Measurements from ENCODE around the gene NPTX2.

Gene NPTX2

DNA sequence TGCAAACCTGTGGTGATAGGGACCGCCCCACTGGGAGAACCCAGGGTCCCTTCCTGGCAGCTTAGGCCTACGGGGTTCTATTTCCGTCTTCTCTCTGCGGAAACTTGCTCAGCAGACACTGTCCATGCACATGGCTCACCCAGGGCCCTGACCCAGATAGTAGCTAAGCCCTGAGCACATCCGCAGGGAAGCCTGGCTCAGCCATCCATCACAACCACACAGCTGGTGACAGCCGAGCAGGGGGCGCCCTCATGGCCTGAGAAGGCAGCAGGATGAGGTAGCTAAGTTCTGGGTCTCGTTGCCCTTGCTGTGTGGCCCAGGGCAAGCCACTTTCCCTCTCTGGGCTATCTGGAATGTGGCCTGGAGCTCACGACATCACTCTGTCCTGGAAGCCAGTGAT is 23.3 kb downstream of the NPTX2 start:
- H3K27me3 ChIP-seq (ENCODE audit: insufficient read depth, low read length): no peaks in the 10 kb centered on the region
- no peak overlapping the region for H3K14ac ChIP-seq (ENCODE audit: low read length)
- no peak overlapping the region for H4K12ac ChIP-seq (ENCODE audit: low read depth, low read length)
- H2AK5ac ChIP-seq (ENCODE audit: low read length): no peak overlapping the region
- no peak overlapping the region for H3K18ac ChIP-seq (ENCODE audit: low read length)
- H3K27ac ChIP-seq (ENCODE audit: low read depth, low read length): no peak overlapping the region
- no peak overlapping the region for H3K4me3 ChIP-seq (ENCODE audit: low read depth, low read length)
- H2BK5ac ChIP-seq (ENCODE audit: low read depth, low read length, poor library complexity): no peak overlapping the region
- no peaks in the 10 kb centered on the region for H3K4me1 ChIP-seq (ENCODE audit: control insufficient read depth in 1 of 2, insufficient read depth in 2 of 2, low read length in 2 of 2)
- no peak overlapping the region for H3K9ac ChIP-seq (ENCODE audit: low read length)
- H2BK12ac ChIP-seq (ENCODE audit: low read length): no peak overlapping the region
- no CpG with 5 or more reads among the region's 9 CpGs for WGBS (ENCODE audit: extremely low coverage, insufficient coverage, insufficient read length)
- no peak overlapping the region for H4K91ac ChIP-seq (ENCODE audit: low read depth, low read length)
- no peak overlapping the region for H3K4me2 ChIP-seq (ENCODE audit: low read length)
- H3K4ac ChIP-seq (ENCODE audit: low read depth, low read length): no peak overlapping the region
- no peak overlapping the region for H3K23ac ChIP-seq (ENCODE audit: low read length)
- no peaks in the 10 kb centered on the region for H3K79me2 ChIP-seq (ENCODE audit: control insufficient read depth, insufficient read depth, low read length, poor library complexity)
- H3K9me3 ChIP-seq (ENCODE audit: insufficient read depth, low read depth, low read length): peaks cover 7% of the 10 kb centered on the region
- no peak overlapping the region for H4K8ac ChIP-seq (ENCODE audit: low read depth, low read length)
- no peaks in the 10 kb centered on the region for H3K36me3 ChIP-seq (ENCODE audit: control insufficient read depth in 1 of 2, insufficient read depth in 2 of 2, low read length in 2 of 2)
- no peak overlapping the region for H2BK120ac ChIP-seq (ENCODE audit: insufficient read depth, low read length, poor library complexity)
- no peaks in the 10 kb centered on the region for H3K79me1 ChIP-seq (ENCODE audit: low read length)
- H2AFZ ChIP-seq (ENCODE audit: insufficient read depth, low read length, poor library complexity): no peak overlapping the region
- no peak for DNase-seq

GRCh38 chr7:98641646-98642500 is 24.8 kb downstream of the NPTX2 start:
- no CpG with 5 or more reads among the region's 15 CpGs for WGBS (ENCODE audit: extremely low coverage, insufficient coverage, insufficient read length)
- no peak for DNase-seq
- Histone ChIP-seq H3K27me3 (ENCODE audit: insufficient read depth, low read length) (no peaks in the 10 kb centered on the region), H2BK5ac (ENCODE audit: low read depth, low read length, poor library complexity) (no peak overlapping the region), H4K8ac (ENCODE audit: low read depth, low read length) (no peak overlapping the region), H4K12ac (ENCODE audit: low read depth, low read length) (no peak overlapping the region), H2AK5ac (ENCODE audit: low read length) (no peak overlapping the region), H4K91ac (ENCODE audit: low read depth, low read length) (no peak overlapping the region), H3K14ac (ENCODE audit: low read length) (no peak overlapping the region), H3K79me2 (ENCODE audit: control insufficient read depth, insufficient read depth, low read length, poor library complexity) (no peaks in the 10 kb centered on the region), H3K9me3 (ENCODE audit: insufficient read depth, low read depth, low read length) (peaks cover 7% of the 10 kb centered on the region), H2AFZ (ENCODE audit: insufficient read depth, low read length, poor library complexity) (no peak overlapping the region), H3K4me2 (ENCODE audit: low read length) (no peak overlapping the region), H3K27ac (ENCODE audit: low read depth, low read length) (no peak overlapping the region), H3K4ac (ENCODE audit: low read depth, low read length) (no peak overlapping the region), H3K79me1 (ENCODE audit: low read length) (no peaks in the 10 kb centered on the region), H3K4me1 (ENCODE audit: control insufficient read depth in 1 of 2, insufficient read depth in 2 of 2, low read length in 2 of 2) (no peaks in the 10 kb centered on the region), H3K23ac (ENCODE audit: low read length) (no peak overlapping the region), H3K18ac (ENCODE audit: low read length) (no peak overlapping the region), H3K4me3 (ENCODE audit: low read depth, low read length) (no peak overlapping the region), H3K36me3 (ENCODE audit: control insufficient read depth in 1 of 2, insufficient read depth in 2 of 2, low read length in 2 of 2) (no peaks in the 10 kb centered on the region), H3K9ac (ENCODE audit: low read length) (no peak overlapping the region), H2BK12ac (ENCODE audit: low read length) (no peak overlapping the region), H2BK120ac (ENCODE audit: insufficient read depth, low read length, poor library complexity) (no peak overlapping the region)

DNA sequence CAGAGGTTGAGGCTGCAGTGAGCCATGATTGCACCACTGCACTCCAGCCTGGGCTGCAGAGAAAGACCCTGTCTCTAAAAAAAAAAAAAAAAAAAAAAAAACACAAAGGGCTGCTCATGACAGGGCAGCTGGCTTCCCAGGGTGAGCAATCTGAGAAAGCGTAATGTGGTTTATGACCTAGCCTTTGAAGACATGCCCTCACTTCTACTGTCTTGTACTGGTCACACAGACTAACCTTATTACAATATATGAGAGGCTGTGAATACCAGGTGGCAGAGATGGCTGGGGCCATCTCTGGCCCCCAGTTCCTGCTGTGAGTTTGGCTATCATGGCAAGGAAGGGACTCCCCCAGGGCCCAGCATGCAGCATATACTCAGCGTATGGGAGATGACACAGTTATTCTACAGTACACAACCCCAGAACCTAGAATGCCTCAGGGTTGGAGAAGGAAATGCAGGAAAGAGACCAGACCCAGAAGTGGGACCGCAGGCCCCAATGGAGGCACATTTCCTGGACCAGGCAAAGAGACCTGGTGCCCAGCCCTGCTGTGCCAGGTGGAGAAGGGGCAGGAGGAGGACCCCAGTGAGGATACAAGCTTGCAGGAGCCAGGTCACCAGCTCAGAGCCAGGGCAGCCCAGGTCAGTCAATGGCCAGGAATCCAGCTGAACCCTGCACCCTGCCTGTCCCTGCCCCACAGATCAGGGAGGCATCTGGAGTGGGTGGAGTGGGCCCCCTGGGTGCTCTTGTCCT is 26.3 kb downstream of the NPTX2 start:
- Histone ChIP-seq H3K4ac (ENCODE audit: low read depth, low read length) (no peak overlapping the region), H3K18ac (ENCODE audit: low read length) (no peak overlapping the region), H4K8ac (ENCODE audit: low read depth, low read length) (no peak overlapping the region), H2BK120ac (ENCODE audit: insufficient read depth, low read length, poor library complexity) (no peak overlapping the region), H4K12ac (ENCODE audit: low read depth, low read length) (no peak overlapping the region), H2AFZ (ENCODE audit: insufficient read depth, low read length, poor library complexity) (no peak overlapping the region), H2BK5ac (ENCODE audit: low read depth, low read length, poor library complexity) (no peak overlapping the region), H3K14ac (ENCODE audit: low read length) (no peak overlapping the region), H3K79me1 (ENCODE audit: low read length) (no peaks in the 10 kb centered on the region), H3K27me3 (ENCODE audit: insufficient read depth, low read length) (no peaks in the 10 kb centered on the region), H3K27ac (ENCODE audit: low read depth, low read length) (no peak overlapping the region), H2BK12ac (ENCODE audit: low read length) (no peak overlapping the region), H3K79me2 (ENCODE audit: control insufficient read depth, insufficient read depth, low read length, poor library complexity) (no peaks in the 10 kb centered on the region), H2AK5ac (ENCODE audit: low read length) (no peak overlapping the region), H3K4me2 (ENCODE audit: low read length) (no peak overlapping the region), H3K9ac (ENCODE audit: low read length) (no peak overlapping the region), H3K23ac (ENCODE audit: low read length) (no peak overlapping the region), H3K4me1 (ENCODE audit: control insufficient read depth in 1 of 2, insufficient read depth in 2 of 2, low read length in 2 of 2) (no peaks in the 10 kb centered on the region), H3K4me3 (ENCODE audit: low read depth, low read length) (no peak overlapping the region), H3K36me3 (ENCODE audit: control insufficient read depth in 1 of 2, insufficient read depth in 2 of 2, low read length in 2 of 2) (no peaks in the 10 kb centered on the region), H4K91ac (ENCODE audit: low read depth, low read length) (no peak overlapping the region), H3K9me3 (ENCODE audit: insufficient read depth, low read depth, low read length) (peaks cover 7% of the 10 kb centered on the region)
- no CpG with 5 or more reads among the region's 3 CpGs for WGBS (ENCODE audit: extremely low coverage, insufficient coverage, insufficient read length)
- no peak for DNase-seq

DNA sequence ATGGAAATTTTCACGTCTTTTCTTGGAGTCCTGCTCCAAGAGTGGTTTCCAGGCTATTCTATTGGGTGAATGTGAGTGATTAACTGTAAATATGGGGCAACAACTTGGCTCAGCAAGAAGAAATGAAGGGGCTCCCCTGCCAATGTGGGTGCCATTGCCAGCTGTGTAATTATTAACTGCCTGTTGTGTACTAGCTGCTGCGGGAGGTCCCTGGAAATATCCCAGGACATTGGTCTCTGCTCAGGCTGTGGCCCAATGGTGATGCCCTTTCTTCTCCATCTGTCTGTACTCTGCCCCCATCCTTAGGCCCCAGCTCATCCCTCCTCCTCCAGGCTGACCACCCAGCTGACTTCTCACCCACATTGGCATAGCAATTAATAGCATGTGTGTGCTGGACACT is 29.4 kb downstream of the NPTX2 start:
- Histone ChIP-seq H3K23ac (ENCODE audit: low read length) (no peak overlapping the region), H3K9ac (ENCODE audit: low read length) (no peak overlapping the region), H4K8ac (ENCODE audit: low read depth, low read length) (no peak overlapping the region), H3K36me3 (ENCODE audit: control insufficient read depth in 1 of 2, insufficient read depth in 2 of 2, low read length in 2 of 2) (no peaks in the 10 kb centered on the region), H3K27me3 (ENCODE audit: insufficient read depth, low read length) (no peaks in the 10 kb centered on the region), H2AK5ac (ENCODE audit: low read length) (no peak overlapping the region), H4K12ac (ENCODE audit: low read depth, low read length) (no peak overlapping the region), H3K9me3 (ENCODE audit: insufficient read depth, low read depth, low read length) (no peaks in the 10 kb centered on the region), H2BK5ac (ENCODE audit: low read depth, low read length, poor library complexity) (no peak overlapping the region), H2AFZ (ENCODE audit: insufficient read depth, low read length, poor library complexity) (no peak overlapping the region), H2BK120ac (ENCODE audit: insufficient read depth, low read length, poor library complexity) (no peak overlapping the region), H2BK12ac (ENCODE audit: low read length) (no peak overlapping the region), H3K18ac (ENCODE audit: low read length) (no peak overlapping the region), H3K79me1 (ENCODE audit: low read length) (no peaks in the 10 kb centered on the region), H3K27ac (ENCODE audit: low read depth, low read length) (no peak overlapping the region), H4K91ac (ENCODE audit: low read depth, low read length) (no peak overlapping the region), H3K4ac (ENCODE audit: low read depth, low read length) (no peak overlapping the region), H3K79me2 (ENCODE audit: control insufficient read depth, insufficient read depth, low read length, poor library complexity) (no peaks in the 10 kb centered on the region), H3K4me2 (ENCODE audit: low read length) (no peak overlapping the region), H3K4me3 (ENCODE audit: low read depth, low read length) (no peak overlapping the region), H3K14ac (ENCODE audit: low read length) (no peak overlapping the region), H3K4me1 (ENCODE audit: control insufficient read depth in 1 of 2, insufficient read depth in 2 of 2, low read length in 2 of 2) (no peaks in the 10 kb centered on the region)
- no CpG with 5 or more reads among the region's 2 CpGs for WGBS (ENCODE audit: extremely low coverage, insufficient coverage, insufficient read length)
- no peak for DNase-seq
